ENCODE measurements around the gene IMP4. TPM values are rescaled to one million over a fixed set of nuclear protein-coding genes. Genes with fewer than 3 reads are reported as not detected.

IMP4 gene
- total and polyA plus RNA-seq, 10 of the 15 experiments (the other 5 are each of a cell fraction or from before 2014, with no cell fraction given), result 41.4 to 242 (median 166) TPM

GRCh38 chr2:130365963-130366362 is 23.3 kb downstream of the IMP4 start:
- DNase-seq (ENCODE audit: low read depth, low spot score) (no peak), ATAC-seq (no peak), FAIRE-seq (no peak)
- no peaks in the 10 kb centered on the region; the same call in 1 of the 2 replicates for H3K79me2 ChIP-seq (ENCODE audit: control insufficient read depth, insufficient read depth, low read length)
- H4K20me1 ChIP-seq (ENCODE audit: control insufficient read depth, insufficient read depth), result no peaks in the 10 kb centered on the region
- POLR2A ChIA-PET, result interaction anchor here (1.0 kb wide), 1 partner anchor 11 kb away, joined by 4 read pairs; no protein-coding TSS in a partner anchor
- H3K4me2 ChIP-seq (ENCODE audit: control insufficient read depth, insufficient read depth), result no peak overlapping the region
- H3K9ac ChIP-seq (ENCODE audit: control insufficient read depth, insufficient read depth, low read length), result no peak overlapping the region
- H3K36me3 ChIP-seq (ENCODE audit: control insufficient read depth in 2 of 2, insufficient read depth in 2 of 2, low read length in 1 of 2), result no peaks in the 10 kb centered on the region
- BruUV-seq (replicated peaks), result no TSS peak
- H3K4me1 ChIP-seq (ENCODE audit: control insufficient read depth, insufficient read depth, low read length), result peaks cover 11% of the 10 kb centered on the region
- SMC1A ChIA-PET (ENCODE audit: uncharacterized antibody, unreplicated experiment), result no interaction called here
- 95% methylated on average over 2 of the region's 2 CpGs for WGBS (ENCODE audit: insufficient coverage, insufficient replicate concordance, low lambda C conversion rate, missing lambda C conversion rate)
- no peak for TF ChIP-seq USF1 (IDR thresholded peaks at IDR 0.05; ENCODE audit: borderline replicate concordance, extremely low read length, insufficient read depth, low read depth, low read length)
- TF ChIP-seq NFXL1 (IDR thresholded peaks at IDR 0.05; ENCODE audit: borderline replicate concordance), result no peak
- no peak for TF ChIP-seq ZNF274 (IDR thresholded peaks at IDR 0.05; ENCODE audit: insufficient read depth, insufficient read length)
- no peak for TF ChIP-seq RFX5 (IDR thresholded peaks at IDR 0.05; ENCODE audit: low read depth, low read length)
- TF ChIP-seq STAT1 (conservative IDR thresholded peaks at IDR 0.05), result no peak
- RAD21 ChIA-PET (ENCODE audit: unreplicated experiment), result no interaction called here
- H3K27ac ChIP-seq (ENCODE audit: control insufficient read depth, insufficient read depth), result no peak overlapping the region
- no peaks in the 10 kb centered on the region; the same call in 2 of the 3 replicates for H3K9me3 ChIP-seq (replicated peaks; ENCODE audit: control insufficient read depth, insufficient read depth, low read length)
- in situ Hi-C loops (cut with MboI) (no loop called here), intact Hi-C loops (cut with micrococcal nuclease; ENCODE audit: unreplicated experiment) (no loop called here)
- no peak overlapping the region for H2AFZ ChIP-seq (ENCODE audit: control insufficient read depth, low read depth, low read length)
- CTCF ChIA-PET, result no interaction called here
- H3K4me3 ChIP-seq, result no peak overlapping the region
- H3K27me3 ChIP-seq (replicated peaks in 1 of 2; ENCODE audit: control insufficient read depth in 2 of 2, insufficient read depth in 2 of 2, low read length in 1 of 2), result no peaks in the 10 kb centered on the region

- H3K9ac ChIP-seq (ENCODE audit: control insufficient read depth, insufficient read depth, low read length), result no peak overlapping the region
- ChIA-PET CTCF (interaction anchor here (0.6 to 0.9 kb wide), 2 partner anchors 9 to 210 kb away, joined by 3 read pairs; no protein-coding TSS in a partner anchor), RAD21 (ENCODE audit: unreplicated experiment) (no interaction called here), POLR2A (interaction anchor here (0.7 to 1.0 kb wide), 2 partner anchors 12 to 18 kb away, joined by 4 to 5 read pairs; no protein-coding TSS in a partner anchor), SMC1A (ENCODE audit: uncharacterized antibody, unreplicated experiment) (interaction anchor here (1.0 kb wide), 1 partner anchor 11 kb away, joined by 4 read pairs; no protein-coding TSS in a partner anchor)
- intact Hi-C loops (cut with micrococcal nuclease; ENCODE audit: unreplicated experiment) (no loop called here), in situ Hi-C loops (cut with MboI) (no loop called here)
- H4K20me1 ChIP-seq (ENCODE audit: control insufficient read depth, insufficient read depth), result no peaks in the 10 kb centered on the region
- no peak overlapping the region for H2AFZ ChIP-seq (ENCODE audit: control insufficient read depth, low read depth, low read length)
- H3K4me1 ChIP-seq (ENCODE audit: control insufficient read depth, insufficient read depth, low read length), result peaks cover 16% of the 10 kb centered on the region
- WGBS (ENCODE audit: insufficient coverage, insufficient replicate concordance, low lambda C conversion rate, missing lambda C conversion rate), result 33% methylated on average over 1 of the region's 1 CpG
- DNase-seq (ENCODE audit: low read depth, low spot score) (no peak), ATAC-seq (no peak), FAIRE-seq (no peak)
- BruUV-seq (replicated peaks), result no TSS peak
- H3K4me3 ChIP-seq, result no peak overlapping the region
- no peaks in the 10 kb centered on the region for H3K36me3 ChIP-seq (ENCODE audit: control insufficient read depth in 2 of 2, insufficient read depth in 2 of 2, low read length in 1 of 2)
- no peak overlapping the region for H3K27ac ChIP-seq (ENCODE audit: control insufficient read depth, insufficient read depth)
- no peak overlapping the region for H3K4me2 ChIP-seq (ENCODE audit: control insufficient read depth, insufficient read depth)
- no peaks in the 10 kb centered on the region for H3K27me3 ChIP-seq (replicated peaks in 1 of 2; ENCODE audit: control insufficient read depth in 2 of 2, insufficient read depth in 2 of 2, low read length in 1 of 2)
- H3K9me3 ChIP-seq (replicated peaks; ENCODE audit: control insufficient read depth, insufficient read depth, low read length), result no peaks in the 10 kb centered on the region; the same call in 2 of the 3 replicates
- H3K79me2 ChIP-seq (ENCODE audit: control insufficient read depth, insufficient read depth, low read length), result peaks cover 5% of the 10 kb centered on the region; the same call in 1 of the 2 replicates
- TF ChIP-seq EED (IDR thresholded peaks at IDR 0.05; ENCODE audit: low read depth) (no peak), SPI1 (IDR thresholded peaks at IDR 0.05; ENCODE audit: borderline replicate concordance, insufficient read depth, low read depth, low read length) (no peak), ZZZ3 (IDR thresholded peaks at IDR 0.05; ENCODE audit: control insufficient read depth, insufficient read length, low read depth) (no peak), SMAD1 (IDR thresholded peaks at IDR 0.05; ENCODE audit: low read depth, partially characterized antibody) (no peak), FOXM1 (IDR thresholded peaks at IDR 0.05; ENCODE audit: low read depth, low read length) (no peak), FOXK2 (IDR thresholded peaks at IDR 0.05) (no peak), CHD2 (IDR thresholded peaks at IDR 0.05; ENCODE audit: borderline replicate concordance, low read depth, low read length) (no peak), KAT2A (conservative IDR thresholded peaks at IDR 0.05; ENCODE audit: control insufficient read depth, low read depth, low read length) (no peak), USF2 (IDR thresholded peaks at IDR 0.05; ENCODE audit: borderline replicate concordance, low read depth, low read length) (no peak), TARDBP (IDR thresholded peaks at IDR 0.05; ENCODE audit: borderline replicate concordance) (no peak)
Measured at GRCh38 chr2:130366720-130367119, 24.0 kb downstream of the IMP4 start.

All from GM12878 (cell line).